Urothelium cell line (cell line): ENCODE data around the gene RAD18.

Experiments used
- DNase-seq: peaks from one replicate; pipeline ENCODE4 v3.0.0; 2011; ENCODE audit warnings: low spot score, mixed read lengths
- FAIRE-seq: peaks from 2 replicates; lab custom pipeline; 2011; peaks lifted over from hg19 to GRCh38; lab: Jason Lieb, UNC

RAD18 gene

DNA sequence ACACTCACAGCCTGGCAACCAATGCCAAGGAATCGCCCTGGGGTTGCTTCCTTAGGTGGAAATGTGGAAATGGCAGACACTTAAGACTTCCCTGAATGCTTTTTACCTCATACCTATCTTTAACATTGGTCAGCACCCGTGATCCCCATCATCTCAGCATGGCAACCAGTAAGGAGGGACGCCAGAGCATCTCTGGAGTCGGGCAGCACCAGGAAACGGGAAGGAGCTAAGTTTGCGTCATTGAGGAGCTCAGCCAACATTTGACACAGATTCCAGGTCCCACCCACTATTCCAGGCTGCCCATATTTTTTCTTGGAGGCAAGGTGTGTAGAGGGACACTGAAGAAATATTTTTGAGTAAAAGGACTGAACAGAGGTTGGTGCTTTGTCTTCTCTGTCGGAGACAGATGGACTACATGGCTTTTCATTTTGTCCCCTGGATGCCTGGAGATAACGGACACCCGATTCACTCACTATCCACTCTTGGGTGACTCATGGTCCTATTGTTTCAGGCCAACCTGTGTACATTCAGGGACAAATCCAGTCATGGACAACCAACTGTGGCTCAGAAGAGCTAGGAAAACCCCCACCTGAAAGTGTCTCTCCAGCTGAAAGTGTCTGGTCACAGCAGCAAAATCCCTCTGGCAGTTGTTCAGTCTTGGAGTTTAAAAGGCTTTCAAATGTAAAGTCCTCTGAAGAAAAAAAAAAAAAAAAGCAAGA is 123.5 kb downstream of the RAD18 start:
- DNase-seq: peak; percentile 28
- no peak for FAIRE-seq

DNA sequence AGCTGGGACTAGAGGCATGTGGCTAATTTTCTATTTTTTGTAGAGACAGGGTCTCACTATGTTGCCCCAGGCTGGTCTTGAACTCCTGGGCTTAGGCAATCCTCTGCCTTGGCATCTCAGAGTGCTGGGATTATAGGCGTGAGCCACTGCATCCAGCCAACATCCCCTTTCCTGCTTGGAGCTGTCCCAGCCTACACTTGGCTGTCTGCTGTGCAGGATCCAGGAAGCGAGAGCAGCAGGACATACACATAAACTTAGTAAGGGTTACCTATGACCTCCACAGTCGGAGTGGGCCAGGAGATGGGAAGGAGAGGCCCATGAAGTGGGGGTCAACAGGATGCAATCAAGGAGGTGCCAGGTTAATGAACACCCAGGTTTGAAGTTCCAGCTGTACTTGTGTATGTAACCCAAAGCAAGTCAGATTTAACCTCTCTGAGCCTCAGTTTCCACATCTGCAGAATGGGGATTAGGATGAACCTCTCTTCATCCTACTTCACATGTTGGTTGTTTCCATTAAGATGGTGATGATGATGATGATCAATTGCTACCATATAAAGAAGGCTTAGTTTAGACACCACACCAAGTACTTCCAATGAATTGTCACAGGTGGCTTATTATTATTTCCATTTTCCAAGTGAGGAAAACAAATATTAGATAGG is 124.4 kb downstream of the RAD18 start:
- DNase-seq (no peak), FAIRE-seq (no peak)

DNA sequence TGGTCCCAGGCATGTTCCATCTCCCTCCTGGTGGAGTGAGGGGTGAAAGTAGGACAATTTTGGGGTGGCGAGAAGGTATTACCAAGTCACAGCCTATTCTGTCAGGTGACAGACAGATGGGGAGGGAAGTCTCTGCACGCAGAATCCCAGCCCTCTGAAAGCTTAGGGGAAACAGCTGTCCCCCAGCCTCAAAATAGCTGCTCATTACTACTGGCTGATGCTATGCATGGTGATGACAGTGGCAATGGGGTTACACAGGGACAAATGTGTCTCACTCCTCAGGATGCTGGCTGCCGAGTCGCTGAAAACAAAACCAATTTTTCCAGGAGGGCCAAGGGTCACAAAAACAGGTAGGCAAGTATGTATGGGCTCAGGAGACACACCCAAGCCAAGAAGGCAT is 125.0 kb downstream of the RAD18 start:
- DNase-seq: no peak
- FAIRE-seq: no peak

DNA sequence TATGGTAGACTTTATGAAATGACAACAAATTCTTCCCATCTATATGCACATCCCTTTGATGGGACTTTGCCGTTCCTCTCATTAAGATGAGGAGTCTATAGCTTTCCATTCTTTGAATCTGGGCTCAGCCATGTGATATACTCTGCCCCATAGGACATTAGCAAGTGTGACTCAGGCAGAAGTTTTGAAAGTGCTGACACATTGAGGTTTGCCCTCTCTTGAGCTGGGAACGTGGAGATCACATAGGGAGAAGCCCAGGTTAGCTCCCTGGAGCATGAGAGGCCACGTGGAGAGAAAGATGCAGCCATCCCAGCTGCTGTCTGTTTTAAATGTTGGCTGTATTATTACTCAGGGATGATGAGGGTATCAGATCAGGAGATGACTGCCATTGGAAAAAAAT is 126.1 kb downstream of the RAD18 start:
- DNase-seq (no peak), FAIRE-seq (no peak)

DNA sequence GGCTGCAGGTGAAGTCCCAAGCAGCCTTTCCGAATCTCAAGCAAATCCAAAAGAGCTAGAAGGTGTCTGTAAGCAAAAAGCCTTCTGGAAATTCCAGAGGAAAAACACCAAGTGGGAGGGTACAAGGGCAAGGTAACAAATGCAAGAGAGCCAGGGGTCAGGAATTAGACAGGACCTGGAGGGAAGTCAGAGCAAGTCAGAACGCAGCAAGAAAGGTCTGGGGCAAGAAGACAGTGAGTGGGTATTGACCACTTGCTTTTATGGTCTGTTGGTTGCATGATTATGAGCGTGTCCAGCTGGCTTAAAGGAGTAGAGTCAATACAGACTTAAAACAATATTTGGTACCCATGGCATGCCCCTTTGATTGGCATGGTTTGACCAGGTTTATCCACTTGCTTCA is 127.2 kb downstream of the RAD18 start:
- no peak for DNase-seq
- no peak for FAIRE-seq

DNA sequence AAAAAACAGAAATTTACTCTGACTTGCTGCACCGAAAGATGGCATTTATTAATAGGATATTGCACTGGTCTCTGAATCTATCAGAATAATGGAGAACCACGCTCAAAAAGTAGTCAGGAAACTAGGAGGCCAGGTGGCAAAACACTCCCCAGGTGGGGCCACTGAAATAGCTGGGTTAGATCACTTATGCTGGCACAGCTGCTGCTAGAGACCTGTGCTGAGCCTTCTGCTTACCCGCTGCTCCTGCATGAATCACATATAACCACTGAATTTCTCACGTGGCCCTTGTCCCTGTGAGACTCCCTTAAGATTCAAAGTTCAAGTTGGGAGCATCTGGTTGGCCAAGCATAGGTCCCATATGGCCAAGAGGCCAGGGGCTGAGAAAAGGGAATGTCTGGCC is 127.9 kb downstream of the RAD18 start:
- no peak for FAIRE-seq
- DNase-seq: no peak

DNA sequence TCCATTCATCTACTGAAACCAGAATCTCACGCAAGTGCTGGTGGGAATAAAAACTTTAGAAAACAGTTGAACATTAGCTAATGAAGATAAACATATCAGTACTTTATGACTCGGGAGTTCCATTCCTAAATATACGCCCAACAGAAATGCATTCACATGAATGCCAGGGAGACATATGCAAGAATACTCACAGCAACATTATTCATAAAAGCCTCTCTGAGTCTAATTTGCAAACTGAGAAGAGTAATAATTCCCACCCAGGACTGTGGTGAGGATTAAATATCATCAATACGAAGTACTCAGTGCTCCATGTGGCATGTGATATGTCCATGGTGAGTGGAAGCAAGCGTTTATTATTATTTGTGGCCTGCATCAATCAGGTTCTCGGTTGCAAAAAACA is 128.3 kb downstream of the RAD18 start:
- DNase-seq: no peak

DNA sequence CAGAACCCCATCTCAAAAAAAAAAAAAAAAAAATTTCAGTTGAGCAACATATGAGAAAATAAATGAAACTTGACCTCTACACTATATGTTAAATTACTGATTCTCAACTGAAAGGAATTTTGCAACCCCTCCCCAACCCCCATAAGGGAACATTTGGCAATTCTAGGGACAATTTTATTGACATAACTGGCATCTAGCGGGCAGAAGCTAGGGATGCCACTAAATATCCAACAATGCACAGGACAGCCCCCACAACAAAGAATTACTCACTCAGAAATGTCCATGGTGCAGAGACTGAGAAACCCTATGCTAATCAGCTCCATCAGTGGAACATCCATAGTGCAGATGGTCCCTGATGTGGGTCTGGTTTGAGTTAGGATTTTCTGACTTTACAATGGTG is 135.6 kb downstream of the RAD18 start:
- DNase-seq (no peak), FAIRE-seq (no peak)

More for the DNA sequence above, 128.3 kb downstream of the RAD18 start:
- no peak for FAIRE-seq
